Suprapubic skin (tissue), 3 donors: Measurements from ENCODE around the gene GATA1.

Source experiments
- CTCF ChIP-seq, 2 donors: fragments of 200-600 bp in 1 of 2; fragments of 450-650 bp in 1 of 2; sonication (generic) in 1 of 2; IDR thresholded peaks; one replicate each; pipeline ENCODE4 v1.5.1; 2016 to 2019; ENCODE audit warnings: antibody characterized with exemption in 2 of 2, mild to moderate bottlenecking in 1 of 2, moderate library complexity in 1 of 2
- EP300 ChIP-seq: sonication (generic); formaldehyde crosslinking; IDR thresholded peaks from one replicate; pipeline ENCODE4 v1.6.1; 2017; ENCODE audit warnings: antibody characterized with exemption
- POLR2A ChIP-seq, 2 donors: fragments of 450-650 bp; IDR thresholded peaks; one replicate each; pipeline ENCODE4 v1.6.1; 2017; ENCODE audit warnings: antibody characterized with exemption in 2 of 2, mild to moderate bottlenecking in 2 of 2, moderate library complexity in 2 of 2

- no peak for TF ChIP-seq CTCF (IDR thresholded peaks at IDR 0.05)
- TF ChIP-seq POLR2A (IDR thresholded peaks at IDR 0.05): no peak
- TF ChIP-seq EP300: no peak
Measured at GRCh38 chrX:48754238-48754637, 32.2 kb upstream of the GATA1 start.
